Neuronal stem cell (in vitro differentiated cells): ENCODE data around the gene TMEM181.

Experiments
- DNase-seq: peaks from one replicate; pipeline ENCODE4 v3.0.0-alpha.2; 2013; ENCODE audit warnings: low spot score
- H2AFZ ChIP-seq: one replicate; pipeline ENCODE4 v1.6.1; 2013; ENCODE audit warnings: mild to moderate bottlenecking, low read length, inconsistent platforms
- H2AK5ac ChIP-seq: 2 replicates; pipeline ENCODE4 v1.6.1; 2013; ENCODE audit warnings: low read depth, mild to moderate bottlenecking, inconsistent platforms, low read length, moderate library complexity, mixed read lengths
- H2BK120ac ChIP-seq: 2 replicates; pipeline ENCODE4 v1.6.1; 2013; ENCODE audit warnings: low read depth, mild to moderate bottlenecking, inconsistent platforms, low read length, moderate library complexity, mixed read lengths
- H2BK12ac ChIP-seq: one replicate; pipeline ENCODE4 v1.6.1; 2013; ENCODE audit warnings: low read length, inconsistent platforms
- H2BK15ac ChIP-seq: 2 replicates; pipeline ENCODE4 v1.6.1; 2013; ENCODE audit warnings: mild to moderate bottlenecking, low read length, inconsistent platforms, mixed read lengths
- H2BK5ac ChIP-seq: one replicate; pipeline ENCODE4 v1.6.1; 2013; ENCODE audit warnings: inconsistent platforms, mild to moderate bottlenecking, low read length, moderate library complexity
- H3K14ac ChIP-seq: one replicate; pipeline ENCODE4 v1.6.1; 2013; ENCODE audit warnings: low read length, inconsistent platforms
- H3K18ac ChIP-seq: 2 replicates; pipeline ENCODE4 v1.6.1; 2013; ENCODE audit warnings: low read length, inconsistent platforms
- H3K23ac ChIP-seq: 2 replicates; pipeline ENCODE4 v1.6.1; 2013; ENCODE audit warnings: low read depth, mild to moderate bottlenecking, mixed read lengths, low read length, inconsistent platforms; ENCODE audit not compliant: poor library complexity
- H3K27ac ChIP-seq: replicated peaks from 3 replicates; pipeline ENCODE4 v1.5.1; 2013; ENCODE audit warnings: low read length, inconsistent platforms
- H3K27me3 ChIP-seq, 3 experiments: 2 replicates each; pipeline ENCODE4 v1.6.1; 2013; ENCODE audit warnings: low read length in 3 of 3, mild to moderate bottlenecking in 2 of 3, inconsistent platforms in 1 of 3, low read depth in 1 of 3, mixed read lengths in 1 of 3, moderate library complexity in 1 of 3; ENCODE audit not compliant: control insufficient read depth in 3 of 3, insufficient read depth in 3 of 3
- H3K36me3 ChIP-seq, 2 donors: replicated peaks in 1 of 2; 2 replicates each; pipeline ENCODE4 v1.6.1; 2013; ENCODE audit warnings: low read length in 2 of 2; ENCODE audit not compliant: control insufficient read depth in 2 of 2, insufficient read depth in 2 of 2
- H3K4ac ChIP-seq: 2 replicates; pipeline ENCODE4 v1.6.1; 2013; ENCODE audit warnings: inconsistent platforms, mild to moderate bottlenecking, low read length, moderate library complexity
- H3K4me1 ChIP-seq, 2 donors: 1 replicate in 1 of 2; 2 replicates in 1 of 2; pipeline ENCODE4 v1.6.1; 2013; ENCODE audit warnings: low read length in 2 of 2, low read depth in 1 of 2; ENCODE audit not compliant: control insufficient read depth in 2 of 2, insufficient read depth in 1 of 2
- H3K4me2 ChIP-seq: one replicate; pipeline ENCODE4 v1.6.1; 2013; ENCODE audit warnings: mild to moderate bottlenecking, low read length, inconsistent platforms; ENCODE audit not compliant: insufficient read depth, poor library complexity, severe bottlenecking
- H3K4me3 ChIP-seq, 2 donors: 2 replicates each; pipeline ENCODE4 v1.5.1; 2013; ENCODE audit warnings: low read length in 2 of 2, mild to moderate bottlenecking in 2 of 2, inconsistent platforms in 1 of 2, moderate library complexity in 1 of 2
- H3K79me1 ChIP-seq: one replicate; pipeline ENCODE4 v1.6.1; 2013; ENCODE audit warnings: low read depth, mild to moderate bottlenecking, inconsistent platforms, low read length, moderate library complexity
- H3K9ac ChIP-seq: one replicate; pipeline ENCODE4 v1.6.1; 2013; ENCODE audit warnings: mild to moderate bottlenecking, low read depth, low read length, inconsistent platforms; ENCODE audit not compliant: poor library complexity
- H3K9me3 ChIP-seq, 2 donors: replicated peaks in 1 of 2; 2 replicates each; pipeline versions ENCODE3 to v1.6.1; 2013; ENCODE audit warnings: low read length in 2 of 2, mild to moderate bottlenecking in 2 of 2, inconsistent platforms in 1 of 2, low read depth in 1 of 2, mixed read lengths in 1 of 2, moderate library complexity in 1 of 2; ENCODE audit not compliant: control insufficient read depth in 2 of 2, insufficient read depth in 1 of 2
- H4K8ac ChIP-seq: one replicate; pipeline ENCODE4 v1.6.1; 2013; ENCODE audit warnings: low read depth, mild to moderate bottlenecking, inconsistent platforms, low read length, moderate library complexity
- H4K91ac ChIP-seq: one replicate; pipeline ENCODE4 v1.6.1; 2013; ENCODE audit warnings: low read length, low read depth, mild to moderate bottlenecking, inconsistent platforms; ENCODE audit not compliant: poor library complexity
- WGBS, 2 donors: extraction: QIAGEN DNeasy Blood & Tissue Kit; methylation state at CpG; one replicate each; pipeline ENCODE4 v1.1.7; 2013; ENCODE audit warnings: missing lambda C conversion rate in 2 of 2, mixed read lengths in 1 of 2; ENCODE audit not compliant: insufficient read length in 2 of 2, insufficient replicate concordance in 1 of 2; ENCODE audit errors: extremely low coverage in 2 of 2; 5-methylcytosine and 5-hydroxymethylcytosine counted together

Gene TMEM181

DNA sequence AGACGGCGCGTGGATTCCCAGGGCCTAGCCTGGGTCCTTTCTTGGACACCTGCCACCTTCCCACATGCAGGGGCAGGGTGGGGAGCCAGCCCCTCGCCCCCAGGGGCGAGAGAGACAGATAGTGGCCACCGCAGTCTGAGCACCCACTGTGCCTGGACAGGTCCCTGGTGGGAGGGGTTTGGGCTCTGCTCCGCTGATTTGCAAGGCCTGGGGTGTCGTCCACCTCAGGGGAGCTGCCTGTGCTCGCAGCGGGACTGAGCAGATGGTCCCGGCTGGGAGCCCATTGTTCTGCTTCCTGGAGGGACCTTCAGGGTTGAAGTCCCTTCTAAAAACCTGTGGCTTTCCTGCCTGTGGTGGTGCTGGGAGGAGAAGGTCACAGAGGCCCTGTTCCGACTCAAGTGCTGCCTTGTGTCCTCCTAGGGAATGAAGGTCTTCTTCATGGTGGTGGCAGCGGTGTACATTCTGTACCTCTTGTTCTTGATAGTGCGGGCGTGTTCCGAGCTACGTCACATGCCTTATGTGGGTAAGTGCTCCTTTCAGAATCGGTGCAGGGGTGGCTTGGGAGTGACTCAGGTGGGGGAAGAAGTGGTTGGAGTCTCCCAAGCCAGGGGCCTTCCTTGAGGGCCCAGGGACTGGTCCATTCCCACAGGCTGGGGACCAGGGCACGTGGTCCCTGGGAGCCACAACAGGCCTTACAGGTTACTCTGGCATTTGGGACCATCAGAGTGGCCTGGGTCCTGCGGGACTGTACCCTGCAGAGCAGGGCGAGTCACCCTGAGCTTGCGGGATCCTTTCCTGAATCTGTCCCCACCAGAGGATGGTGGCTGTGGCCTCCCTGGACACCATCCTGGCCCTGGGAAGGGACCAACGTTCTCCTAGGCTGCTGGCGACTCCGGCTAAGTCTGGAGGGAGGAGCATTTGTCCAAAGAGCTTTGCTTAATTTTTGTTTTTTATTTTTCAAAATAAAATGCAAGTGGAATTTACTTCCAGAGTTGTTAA lies 65.1 kb downstream of the TMEM181 start:
- Histone ChIP-seq H3K23ac (no peak overlapping the region), H3K4me2 (no peak overlapping the region), H2BK5ac (no peak overlapping the region), H2BK15ac (no peak overlapping the region), H3K18ac (no peak overlapping the region), H3K27me3 (no peaks in the 10 kb centered on the region), H2AFZ (no peak overlapping the region), H4K91ac (no peak overlapping the region), H2BK120ac (no peak overlapping the region), H3K9ac (no peak overlapping the region), H3K79me1 (peaks cover 3% of the 10 kb centered on the region), H2AK5ac (no peak overlapping the region), H3K27ac (no peak overlapping the region), H3K9me3 (no peaks in the 10 kb centered on the region), H3K4me3 (no peak overlapping the region), H3K36me3 (peaks cover 27 to 93% of the 10 kb centered on the region in 2 donors), H2BK12ac (no peak overlapping the region), H4K8ac (no peak overlapping the region), H3K4me1 (peaks cover 0 to 2% of the 10 kb centered on the region in 2 donors), H3K14ac (no peak overlapping the region), H3K4ac (no peak overlapping the region)
- no CpG with 5 or more reads among the region's 25 CpGs for WGBS, 2 donors
- no peak for DNase-seq

DNA sequence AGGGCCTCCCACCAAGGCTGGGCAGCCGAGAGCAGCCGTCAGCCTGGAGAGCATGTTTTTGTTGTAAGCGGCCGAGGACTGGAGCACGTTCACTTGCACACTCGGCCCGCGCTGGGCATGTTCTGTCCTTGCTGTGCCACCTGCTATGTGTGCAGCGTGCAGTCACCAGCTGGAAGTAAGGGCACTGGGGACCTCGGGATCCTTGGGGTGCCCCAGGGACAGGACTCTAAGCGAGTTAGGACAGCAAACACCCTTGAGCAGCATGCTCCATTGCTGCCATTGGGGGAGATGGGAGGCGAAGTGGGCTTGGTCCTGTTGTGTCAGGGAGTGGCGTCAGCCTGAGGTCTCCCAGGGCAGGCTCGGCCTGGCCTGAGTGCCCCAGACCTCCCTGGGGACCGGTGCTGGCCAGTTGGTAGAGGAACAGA lies 66.0 kb downstream of the TMEM181 start:
- Histone ChIP-seq H2BK5ac (no peak overlapping the region), H3K9me3 (no peaks in the 10 kb centered on the region), H4K8ac (no peak overlapping the region), H3K18ac (no peak overlapping the region), H3K4me3 (peak overlapping the region in 1 of 2 donors; percentile 16), H3K27ac (no peak overlapping the region), H3K9ac (no peak overlapping the region), H2AFZ (no peak overlapping the region), H3K27me3 (no peaks in the 10 kb centered on the region), H3K36me3 (peaks cover 25 to 93% of the 10 kb centered on the region in 2 donors), H3K4ac (no peak overlapping the region), H3K14ac (no peak overlapping the region), H3K4me1 (peaks cover 0 to 2% of the 10 kb centered on the region in 2 donors), H4K91ac (no peak overlapping the region), H3K79me1 (peaks cover 3% of the 10 kb centered on the region), H2AK5ac (no peak overlapping the region), H3K4me2 (no peak overlapping the region), H2BK12ac (no peak overlapping the region), H2BK120ac (no peak overlapping the region), H2BK15ac (no peak overlapping the region), H3K23ac (no peak overlapping the region)
- WGBS, 2 donors = no CpG with 5 or more reads among the region's 15 CpGs
- DNase-seq = no peak

DNA sequence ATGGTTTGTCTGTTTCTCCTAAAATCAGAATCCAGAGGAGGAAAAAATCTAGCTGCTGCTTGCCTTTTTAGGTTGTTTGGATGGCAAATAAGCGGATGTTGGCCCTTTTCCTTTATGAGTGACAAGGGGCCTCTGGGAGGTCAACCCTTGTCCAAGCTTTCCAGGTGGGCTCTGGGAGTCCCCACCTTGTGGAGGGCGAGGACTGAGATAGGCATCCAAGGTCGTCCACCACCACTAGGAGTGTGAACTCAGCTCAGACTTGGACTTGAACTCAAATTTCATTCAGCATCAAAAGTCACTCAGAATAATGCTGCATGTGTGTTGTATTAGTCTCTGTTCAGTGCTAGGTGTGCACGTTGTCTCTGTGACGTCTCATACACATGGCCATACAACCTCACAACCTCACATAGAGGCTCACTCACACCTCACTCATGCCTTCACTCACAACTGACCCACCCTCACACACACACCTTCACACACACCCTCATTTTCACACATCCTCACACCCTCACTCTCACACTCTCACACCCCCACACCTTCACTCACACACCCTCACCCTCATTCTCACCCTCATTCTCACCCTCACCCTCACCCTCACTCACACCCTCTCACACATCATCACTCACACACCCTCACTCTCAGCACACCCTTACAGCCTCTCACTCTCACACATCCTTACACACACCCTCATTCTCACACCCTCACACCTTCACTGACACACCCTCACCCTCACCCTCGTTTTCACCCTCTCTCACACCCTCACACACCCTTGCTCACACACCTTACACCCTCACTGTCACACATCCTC lies 66.7 kb downstream of the TMEM181 start:
- Histone ChIP-seq H3K36me3 (peaks cover 22 to 93% of the 10 kb centered on the region in 2 donors), H3K27ac (no peak overlapping the region), H3K18ac (no peak overlapping the region), H3K4me2 (no peak overlapping the region), H3K14ac (no peak overlapping the region), H2BK12ac (no peak overlapping the region), H2BK5ac (no peak overlapping the region), H2AK5ac (no peak overlapping the region), H3K4me3 (no peak overlapping the region), H3K9me3 (no peaks in the 10 kb centered on the region), H3K4ac (no peak overlapping the region), H3K27me3 (no peaks in the 10 kb centered on the region), H2BK120ac (no peak overlapping the region), H3K79me1 (peaks cover 3% of the 10 kb centered on the region), H3K9ac (peak overlapping the region; percentile 45), H2AFZ (no peak overlapping the region), H3K4me1 (peaks cover 0 to 2% of the 10 kb centered on the region in 2 donors), H4K8ac (no peak overlapping the region), H4K91ac (no peak overlapping the region), H3K23ac (no peak overlapping the region), H2BK15ac (no peak overlapping the region)
- WGBS, 2 donors = 100% methylated on average over 1 of the region's 6 CpGs; no CpG with 5 or more reads in 1 of the 2 donors
- no peak for DNase-seq
